Epidermal melanocyte (primary cell): ENCODE results near the gene DTNB.
"Not testable (repeated sequence)": the region's sequence is repeated elsewhere in the genome, so short reads cannot be mapped to it uniquely, and the experiment has no call there.

Experiments
- DNase-seq: peaks from one replicate; pipeline ENCODE4 v3.0.0; 2011; ENCODE audit warnings: low spot score; ENCODE audit not compliant: insufficient read length

DTNB gene

GRCh38 chr2:25590921-25591505 is 82.4 kb downstream of the DTNB start:
- no peak for DNase-seq

GRCh38 chr2:25589676-25590205 is 83.6 kb downstream of the DTNB start:
- no peak for DNase-seq

- no peak for DNase-seq
Measured at GRCh38 chr2:25588576-25588975, 84.8 kb downstream of the DTNB start.

- DNase-seq = no peak
Measured at GRCh38 chr2:25587361-25587760, 86.0 kb downstream of the DTNB start.

- no peak for DNase-seq
Measured at GRCh38 chr2:25586726-25587144, 86.6 kb downstream of the DTNB start.

GRCh38 chr2:25585189-25585588 is 88.2 kb downstream of the DTNB start:
- DNase-seq = no peak

GRCh38 chr2:25582077-25582830 is 91.1 kb downstream of the DTNB start:
- DNase-seq = no peak

GRCh38 chr2:25576596-25576995 is 96.8 kb downstream of the DTNB start:
- DNase-seq = no peak

- no peak for DNase-seq
Measured at GRCh38 chr2:25572638-25573037, 100.7 kb downstream of the DTNB start.

- peak; percentile 40 for DNase-seq
Measured at GRCh38 chr2:25570161-25570845, 103.1 kb downstream of the DTNB start.

- DNase-seq = no peak
Measured at GRCh38 chr2:25567406-25567805, 106.0 kb downstream of the DTNB start.

GRCh38 chr2:25566694-25567093 is 106.7 kb downstream of the DTNB start:
- no peak for DNase-seq

GRCh38 chr2:25566094-25566493 is 107.3 kb downstream of the DTNB start:
- DNase-seq = no peak

GRCh38 chr2:25561136-25561850 is 112.1 kb downstream of the DTNB start:
- no peak for DNase-seq

GRCh38 chr2:25559148-25559547 is 114.2 kb downstream of the DTNB start:
- no peak for DNase-seq

- DNase-seq = peak; percentile 40
Measured at GRCh38 chr2:25558262-25558661, 115.1 kb downstream of the DTNB start.

GRCh38 chr2:25557179-25558036 is 116.0 kb downstream of the DTNB start:
- no peak for DNase-seq

GRCh38 chr2:25552318-25552717 is 121.1 kb downstream of the DTNB start:
- DNase-seq = no peak

GRCh38 chr2:25551316-25551715 is 122.1 kb downstream of the DTNB start:
- no peak for DNase-seq

- DNase-seq = not testable (repeated sequence)
Measured at GRCh38 chr2:25549571-25549970, 123.8 kb downstream of the DTNB start.

GRCh38 chr2:25548601-25549000 is 124.8 kb downstream of the DTNB start:
- no peak for DNase-seq
